GM12878 (cell line): Measurements from ENCODE around the gene LRP10.

ENCODE experiments used
- EZH2 ChIP-seq: IDR thresholded peaks from 2 replicates; pipeline ENCODE4 v1.6.1; 2012; ENCODE audit warnings: low read depth, mild to moderate bottlenecking, control low read depth, inconsistent platforms, low read length, borderline replicate concordance; ENCODE audit not compliant: control insufficient read depth
- GABPA ChIP-seq: IDR thresholded peaks from 2 replicates; pipeline ENCODE4 v1.6.1; 2014; ENCODE audit warnings: antibody characterized with exemption, low read depth, mild to moderate bottlenecking, inconsistent platforms
- RAD21 ChIP-seq: IDR thresholded peaks from 2 replicates; pipeline ENCODE4 v1.6.1; 2011; ENCODE audit warnings: mild to moderate bottlenecking, low read depth, low read length, moderate library complexity; ENCODE audit not compliant: insufficient read depth
- TAF1 ChIP-seq: IDR thresholded peaks from 2 replicates; pipeline ENCODE4 v1.6.1; 2011; ENCODE audit warnings: mild to moderate bottlenecking, low read depth, low read length, borderline replicate concordance

DNA sequence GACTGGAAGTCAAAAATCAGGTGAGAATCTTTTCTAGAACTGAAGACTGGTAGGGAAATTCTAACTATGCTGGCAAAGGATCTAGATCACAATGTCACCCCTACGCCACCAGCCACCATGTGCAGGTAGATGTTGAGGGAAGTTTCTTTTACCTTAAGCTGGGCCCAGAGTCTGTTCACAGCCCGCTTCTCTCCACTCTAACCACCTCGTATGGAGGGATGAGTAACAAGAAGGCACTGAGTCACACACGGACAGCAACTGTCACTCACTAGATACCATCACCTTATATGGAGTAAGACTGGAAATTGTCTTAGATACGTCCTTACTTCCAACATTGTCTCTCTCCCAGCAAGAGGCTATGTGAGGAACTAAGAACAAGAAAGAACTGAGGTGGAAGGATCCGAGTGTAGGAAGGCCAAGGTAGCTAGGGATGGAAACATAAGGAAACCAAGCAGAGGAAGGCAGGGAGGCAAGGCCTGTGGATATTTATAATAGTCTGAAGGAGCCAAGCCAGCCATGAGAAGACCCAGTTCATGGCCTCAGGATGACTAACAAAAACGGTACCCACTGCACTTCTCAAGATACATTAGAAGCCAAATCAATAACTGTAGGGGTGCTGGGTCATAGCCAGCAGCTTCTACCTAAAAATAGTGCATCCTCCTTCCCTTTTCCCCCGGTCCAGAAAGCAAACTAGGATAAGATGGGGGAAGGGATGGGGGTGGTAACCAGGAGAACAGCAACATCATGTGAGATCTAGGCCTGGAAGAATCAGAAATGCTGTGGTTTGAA lies 27.0 kb downstream of the LRP10 start:
- TF ChIP-seq TAF1: no peak
- no peak for TF ChIP-seq EZH2
- TF ChIP-seq GABPA: no peak
- TF ChIP-seq RAD21: no peak
